ENCODE measurements around the gene HBG1. TPM values are rescaled to one million over a fixed set of nuclear protein-coding genes. Genes with fewer than 3 reads are reported as not detected.

Gene HBG1
- total and polyA plus RNA-seq, 2 donors from 2014 or later: not detected

DNA sequence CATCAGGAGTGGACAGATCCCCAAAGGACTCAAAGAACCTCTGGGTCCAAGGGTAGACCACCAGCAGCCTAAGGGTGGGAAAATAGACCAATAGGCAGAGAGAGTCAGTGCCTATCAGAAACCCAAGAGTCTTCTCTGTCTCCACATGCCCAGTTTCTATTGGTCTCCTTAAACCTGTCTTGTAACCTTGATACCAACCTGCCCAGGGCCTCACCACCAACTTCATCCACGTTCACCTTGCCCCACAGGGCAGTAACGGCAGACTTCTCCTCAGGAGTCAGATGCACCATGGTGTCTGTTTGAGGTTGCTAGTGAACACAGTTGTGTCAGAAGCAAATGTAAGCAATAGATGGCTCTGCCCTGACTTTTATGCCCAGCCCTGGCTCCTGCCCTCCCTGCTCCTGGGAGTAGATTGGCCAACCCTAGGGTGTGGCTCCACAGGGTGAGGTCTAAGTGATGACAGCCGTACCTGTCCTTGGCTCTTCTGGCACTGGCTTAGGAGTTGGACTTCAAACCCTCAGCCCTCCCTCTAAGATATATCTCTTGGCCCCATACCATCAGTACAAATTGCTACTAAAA lies 22.8 kb downstream of the HBG1 start, which contains the start of gene HBB:
Gene HBB, minus strand, starts transcription at position 340 of the 579 bp plus-strand sequence. Its CDS starts 50 bp downstream, at position 290.
- no peaks in the 10 kb centered on the region for H3K27me3 ChIP-seq (ENCODE audit: control insufficient read depth, insufficient read depth, low read length)
- intact Hi-C loops (cut with DNase I): no loop called here
- H3K27ac ChIP-seq (ENCODE audit: low read depth in 2 of 2, low read length in 2 of 2): no peak within 1 kb of the TSS
- H3K4me1 ChIP-seq (ENCODE audit: control insufficient read depth in 2 of 3, insufficient read depth in 2 of 3, low read depth in 1 of 3, low read length in 3 of 3): no peaks in the 10 kb centered on the region
- no peaks in the 10 kb centered on the region for H3K9me3 ChIP-seq (ENCODE audit: control insufficient read depth in 2 of 3, insufficient read depth in 1 of 3, low read length in 3 of 3)
- DNase-seq (no peak), FAIRE-seq (no peak)
- no peaks in the 10 kb centered on the region for H3K36me3 ChIP-seq (ENCODE audit: control insufficient read depth in 2 of 3, insufficient read depth in 3 of 3, low read length in 3 of 3)
- H3K4me3 ChIP-seq (ENCODE audit: low read length in 3 of 3): no peak within 1 kb of the TSS
- TF ChIP-seq, protein P1, sequence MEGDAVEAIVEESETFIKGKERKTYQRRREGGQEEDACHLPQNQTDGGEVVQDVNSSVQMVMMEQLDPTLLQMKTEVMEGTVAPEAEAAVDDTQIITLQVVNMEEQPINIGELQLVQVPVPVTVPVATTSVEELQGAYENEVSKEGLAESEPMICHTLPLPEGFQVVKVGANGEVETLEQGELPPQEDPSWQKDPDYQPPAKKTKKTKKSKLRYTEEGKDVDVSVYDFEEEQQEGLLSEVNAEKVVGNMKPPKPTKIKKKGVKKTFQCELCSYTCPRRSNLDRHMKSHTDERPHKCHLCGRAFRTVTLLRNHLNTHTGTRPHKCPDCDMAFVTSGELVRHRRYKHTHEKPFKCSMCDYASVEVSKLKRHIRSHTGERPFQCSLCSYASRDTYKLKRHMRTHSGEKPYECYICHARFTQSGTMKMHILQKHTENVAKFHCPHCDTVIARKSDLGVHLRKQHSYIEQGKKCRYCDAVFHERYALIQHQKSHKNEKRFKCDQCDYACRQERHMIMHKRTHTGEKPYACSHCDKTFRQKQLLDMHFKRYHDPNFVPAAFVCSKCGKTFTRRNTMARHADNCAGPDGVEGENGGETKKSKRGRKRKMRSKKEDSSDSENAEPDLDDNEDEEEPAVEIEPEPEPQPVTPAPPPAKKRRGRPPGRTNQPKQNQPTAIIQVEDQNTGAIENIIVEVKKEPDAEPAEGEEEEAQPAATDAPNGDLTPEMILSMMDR (IDR thresholded peaks at IDR 0.05; ENCODE audit: borderline replicate concordance, extremely low read depth, insufficient read depth): no peak
- no peak within 1 kb of the TSS for H3K9ac ChIP-seq (ENCODE audit: low read length in 3 of 3)

DNA sequence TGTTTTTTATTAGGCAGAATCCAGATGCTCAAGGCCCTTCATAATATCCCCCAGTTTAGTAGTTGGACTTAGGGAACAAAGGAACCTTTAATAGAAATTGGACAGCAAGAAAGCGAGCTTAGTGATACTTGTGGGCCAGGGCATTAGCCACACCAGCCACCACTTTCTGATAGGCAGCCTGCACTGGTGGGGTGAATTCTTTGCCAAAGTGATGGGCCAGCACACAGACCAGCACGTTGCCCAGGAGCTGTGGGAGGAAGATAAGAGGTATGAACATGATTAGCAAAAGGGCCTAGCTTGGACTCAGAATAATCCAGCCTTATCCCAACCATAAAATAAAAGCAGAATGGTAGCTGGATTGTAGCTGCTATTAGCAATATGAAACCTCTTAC lies 24.2 kb downstream of the HBG1 start:
- Histone ChIP-seq H3K9ac (ENCODE audit: low read length in 3 of 3) (no peak overlapping the region), H3K27ac (ENCODE audit: low read depth in 2 of 2, low read length in 2 of 2) (no peak overlapping the region), H3K36me3 (ENCODE audit: control insufficient read depth in 2 of 3, insufficient read depth in 3 of 3, low read length in 3 of 3) (no peaks in the 10 kb centered on the region), H3K27me3 (ENCODE audit: control insufficient read depth, insufficient read depth, low read length) (no peaks in the 10 kb centered on the region), H3K4me1 (ENCODE audit: control insufficient read depth in 2 of 3, insufficient read depth in 2 of 3, low read depth in 1 of 3, low read length in 3 of 3) (no peaks in the 10 kb centered on the region), H3K4me3 (ENCODE audit: low read length in 3 of 3) (no peak overlapping the region), H3K9me3 (ENCODE audit: control insufficient read depth in 2 of 3, insufficient read depth in 1 of 3, low read length in 3 of 3) (no peaks in the 10 kb centered on the region)
- TF ChIP-seq, protein P1 (IDR thresholded peaks at IDR 0.05; ENCODE audit: borderline replicate concordance, extremely low read depth, insufficient read depth): no peak
- no peak for FAIRE-seq
- no peak for DNase-seq
- intact Hi-C loops (cut with DNase I): no loop called here

DNA sequence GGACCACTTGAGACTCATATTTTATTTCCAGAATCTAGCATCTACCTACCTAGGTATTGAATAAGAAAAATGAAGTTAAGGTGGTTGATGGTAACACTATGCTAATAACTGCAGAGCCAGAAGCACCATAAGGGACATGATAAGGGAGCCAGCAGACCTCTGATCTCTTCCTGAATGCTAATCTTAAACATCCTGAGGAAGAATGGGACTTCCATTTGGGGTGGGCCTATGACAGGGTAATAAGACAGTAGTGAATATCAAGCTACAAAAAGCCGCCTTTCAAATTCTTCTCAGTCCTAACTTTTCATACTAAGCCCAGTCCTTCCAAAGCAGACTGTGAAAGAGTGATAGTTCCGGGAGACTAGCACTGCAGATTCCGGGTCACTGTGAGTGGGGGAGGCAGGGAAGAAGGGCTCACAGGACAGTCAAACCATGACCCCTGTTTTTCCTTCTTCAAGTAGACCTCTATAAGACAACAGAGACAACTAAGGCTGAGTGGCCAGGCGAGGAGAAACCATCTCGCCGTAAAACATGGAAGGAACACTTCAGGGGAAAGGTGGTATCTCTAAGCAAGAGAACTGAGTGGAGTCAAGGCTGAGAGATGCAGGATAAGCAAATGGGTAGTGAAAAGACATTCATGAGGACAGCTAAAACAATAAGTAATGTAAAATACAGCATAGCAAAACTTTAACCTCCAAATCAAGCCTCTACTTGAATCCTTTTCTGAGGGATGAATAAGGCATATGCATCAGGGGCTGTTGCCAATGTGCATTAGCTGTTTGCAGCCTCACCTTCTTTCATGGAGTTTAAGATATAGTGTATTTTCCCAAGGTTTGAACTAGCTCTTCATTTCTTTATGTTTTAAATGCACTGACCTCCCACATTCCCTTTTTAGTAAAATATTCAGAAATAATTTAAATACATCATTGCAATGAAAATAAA lies 24.8 kb downstream of the HBG1 start:
- Histone ChIP-seq H3K27ac (ENCODE audit: low read depth in 2 of 2, low read length in 2 of 2) (no peak overlapping the region), H3K9me3 (ENCODE audit: control insufficient read depth in 2 of 3, insufficient read depth in 1 of 3, low read length in 3 of 3) (no peaks in the 10 kb centered on the region), H3K9ac (ENCODE audit: low read length in 3 of 3) (no peak overlapping the region), H3K4me1 (ENCODE audit: control insufficient read depth in 2 of 3, insufficient read depth in 2 of 3, low read depth in 1 of 3, low read length in 3 of 3) (no peaks in the 10 kb centered on the region), H3K27me3 (ENCODE audit: control insufficient read depth, insufficient read depth, low read length) (no peaks in the 10 kb centered on the region), H3K4me3 (ENCODE audit: low read length in 3 of 3) (no peak overlapping the region), H3K36me3 (ENCODE audit: control insufficient read depth in 2 of 3, insufficient read depth in 3 of 3, low read length in 3 of 3) (no peaks in the 10 kb centered on the region)
- FAIRE-seq: no peak
- TF ChIP-seq, protein P1 (IDR thresholded peaks at IDR 0.05; ENCODE audit: borderline replicate concordance, extremely low read depth, insufficient read depth): no peak
- no peak for DNase-seq
- intact Hi-C loops (cut with DNase I): no loop called here
